Measurements from ENCODE around the gene DNAH14. TPM values are rescaled to one million over a fixed set of nuclear protein-coding genes. Genes with fewer than 3 reads are reported as not detected.
"Not testable (repeated sequence)": the region's sequence is repeated elsewhere in the genome, so short reads cannot be mapped to it uniquely, and the experiment has no call there.

Gene DNAH14
- total RNA-seq, 2 experiments from 2014 or later = 1.8 to 2.3 TPM

DNA sequence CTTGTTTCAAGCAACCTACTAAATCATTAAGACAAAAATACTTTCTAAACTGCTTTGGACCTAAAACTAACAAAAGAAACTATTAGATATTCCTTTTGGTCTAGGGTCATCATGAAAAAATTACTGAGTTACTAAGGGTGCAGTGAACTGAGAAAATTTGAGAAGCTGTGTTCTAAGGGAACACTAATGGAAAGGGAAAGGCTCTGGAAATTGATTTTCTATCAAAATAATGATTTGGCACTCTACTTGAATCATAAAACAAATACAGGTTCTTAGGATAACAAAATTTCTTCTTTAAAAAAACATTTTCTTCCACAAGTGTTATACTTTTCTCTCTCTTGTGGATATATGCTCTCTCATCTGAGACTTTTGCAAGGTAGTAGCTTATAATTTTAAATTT, 213.5 kb downstream of the DNAH14 start:
- H3K27ac Mint-ChIP-seq = no peak overlapping the region
- intact Hi-C loops (cut with micrococcal nuclease) = no loop called here
- POLR2A ChIA-PET = no interaction called here
- H3K36me3 Mint-ChIP-seq (ENCODE audit: low read depth) = no peaks in the 10 kb centered on the region
- no peaks in the 10 kb centered on the region for H3K4me1 Mint-ChIP-seq (ENCODE audit: low read depth)
- CTCF ChIA-PET = no interaction called here
- TF ChIP-seq CTCF (IDR thresholded peaks at IDR 0.05) = no peak
- peaks cover 2% of the 10 kb centered on the region for H3K27me3 Mint-ChIP-seq
- H3K9me3 Mint-ChIP-seq = no peaks in the 10 kb centered on the region
- ATAC-seq (no peak), DNase-seq (no peak)
- H3K4me3 Mint-ChIP-seq = no peak overlapping the region

- TF ChIP-seq CTCF (IDR thresholded peaks at IDR 0.05) = no peak
- POLR2A ChIA-PET = no interaction called here
- intact Hi-C loops (cut with micrococcal nuclease) = no loop called here
Measured at GRCh38 chr1:225146478-225146877, 217.0 kb downstream of the DNAH14 start.

DNA sequence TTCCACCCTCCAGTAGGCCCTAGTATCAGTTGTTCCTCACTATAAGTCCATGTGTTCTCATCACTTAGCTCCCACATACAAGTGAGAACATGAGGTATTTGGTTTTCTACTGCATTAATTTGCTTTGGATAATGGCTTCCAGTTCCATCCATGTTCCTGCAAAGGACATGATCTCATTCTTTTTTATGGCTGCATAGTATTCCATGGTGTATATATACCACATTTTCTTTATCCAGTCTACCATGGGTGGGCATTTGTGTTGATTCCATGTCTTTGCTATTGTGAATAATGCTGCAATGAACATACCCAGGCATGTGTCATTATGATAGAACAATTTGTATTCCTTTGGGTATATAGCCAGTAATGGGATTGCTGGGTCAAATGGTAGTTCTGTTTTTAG, 218.3 kb downstream of the DNAH14 start:
- H3K27ac Mint-ChIP-seq; ATAC-seq; H3K27me3 Mint-ChIP-seq; DNase-seq; POLR2A ChIA-PET; intact Hi-C loops (cut with micrococcal nuclease); H3K4me1 Mint-ChIP-seq (ENCODE audit: low read depth); H3K4me3 Mint-ChIP-seq; CTCF ChIA-PET; H3K36me3 Mint-ChIP-seq (ENCODE audit: low read depth); H3K9me3 Mint-ChIP-seq: not testable (repeated sequence)

More at GRCh38 chr1:225146478-225146877, 217.0 kb downstream of the DNAH14 start:
- Mint-ChIP-seq H3K27ac (no peak overlapping the region), H3K9me3 (no peaks in the 10 kb centered on the region), H3K36me3 (ENCODE audit: low read depth) (no peaks in the 10 kb centered on the region), H3K4me1 (ENCODE audit: low read depth) (no peaks in the 10 kb centered on the region), H3K27me3 (no peaks in the 10 kb centered on the region), H3K4me3 (no peak overlapping the region)
- DNase-seq = no peak
- CTCF ChIA-PET = no interaction called here
- ATAC-seq = no peak

GRCh38 chr1:225152061-225152460, 222.6 kb downstream of the DNAH14 start:
- ATAC-seq = no peak
- CTCF ChIA-PET = no interaction called here

GRCh38 chr1:225155555-225155954, 226.1 kb downstream of the DNAH14 start:
- peak; percentile 61 for ATAC-seq
- Mint-ChIP-seq H3K4me3 (no peak overlapping the region), H3K36me3 (ENCODE audit: low read depth) (no peaks in the 10 kb centered on the region), H3K27ac (no peak overlapping the region), H3K9me3 (no peaks in the 10 kb centered on the region), H3K4me1 (ENCODE audit: low read depth) (peaks cover 10% of the 10 kb centered on the region), H3K27me3 (peaks cover 1% of the 10 kb centered on the region)
- CTCF ChIA-PET = no interaction called here
- DNase-seq = no peak
- POLR2A ChIA-PET = no interaction called here
- intact Hi-C loops (cut with micrococcal nuclease) = no loop called here
- TF ChIP-seq CTCF (IDR thresholded peaks at IDR 0.05) = no peak

More at GRCh38 chr1:225152061-225152460, 222.6 kb downstream of the DNAH14 start:
- Mint-ChIP-seq H3K4me3 (no peak overlapping the region), H3K9me3 (no peaks in the 10 kb centered on the region), H3K27me3 (peaks cover 1% of the 10 kb centered on the region), H3K27ac (no peak overlapping the region), H3K36me3 (ENCODE audit: low read depth) (no peaks in the 10 kb centered on the region), H3K4me1 (ENCODE audit: low read depth) (peaks cover 10% of the 10 kb centered on the region)
- TF ChIP-seq CTCF (IDR thresholded peaks at IDR 0.05) = no peak
- POLR2A ChIA-PET = no interaction called here
- no peak for DNase-seq
- intact Hi-C loops (cut with micrococcal nuclease) = no loop called here

GRCh38 chr1:225156254-225156653, 226.8 kb downstream of the DNAH14 start:
- no peak overlapping the region for H3K4me3 Mint-ChIP-seq
- CTCF ChIA-PET = no interaction called here

More at GRCh38 chr1:225156254-225156653, 226.8 kb downstream of the DNAH14 start:
- Mint-ChIP-seq H3K36me3 (ENCODE audit: low read depth) (no peaks in the 10 kb centered on the region), H3K4me1 (ENCODE audit: low read depth) (peaks cover 10% of the 10 kb centered on the region), H3K27me3 (peaks cover 1% of the 10 kb centered on the region), H3K9me3 (no peaks in the 10 kb centered on the region), H3K27ac (no peak overlapping the region)
- POLR2A ChIA-PET = no interaction called here
- intact Hi-C loops (cut with micrococcal nuclease) = no loop called here
- DNase-seq (peak; percentile 43), ATAC-seq (peak; percentile 86)
- TF ChIP-seq CTCF (IDR thresholded peaks at IDR 0.05) = no peak
